H1 (cell line): Measurements from ENCODE around the gene ANGEL2. TPM values are rescaled to one million over a fixed set of nuclear protein-coding genes. Genes with fewer than 3 reads are reported as not detected.

Source experiments
- CTCF ChIA-PET: fragments of 300-600 bp; sonication (Branson Sonifier 250); formaldehyde crosslinking; loops from one replicate; lab custom pipeline; 2021; ENCODE audit not compliant: partially characterized antibody; lab: Charles Lee
- POLR2A ChIA-PET: fragments of 300-600 bp; sonication (Branson Sonifier 250); formaldehyde crosslinking; loops from one replicate; lab custom pipeline; 2021; ENCODE audit warnings: inconsistent platforms; ENCODE audit not compliant: partially characterized antibody; lab: Charles Lee
- DNase-seq, 2 experiments: peaks; one replicate each; pipeline versions ENCODE4 v3.0.0 to v3.0.0-alpha.2; 2010 to 2022; ENCODE audit warnings: low spot score in 2 of 2, low read depth in 1 of 2, mixed read lengths in 1 of 2
- FAIRE-seq: peaks from 2 replicates; lab custom pipeline; 2011; peaks lifted over from hg19 to GRCh38; lab: Jason Lieb, UNC
- H2AFZ ChIP-seq: 2 replicates; pipeline ENCODE4 v1.8.1; 2012; ENCODE audit warnings: low read length, inconsistent platforms
- H2AK5ac ChIP-seq: 2 replicates; pipeline ENCODE4 v1.6.1; 2013; ENCODE audit warnings: low read depth, low read length
- H2BK120ac ChIP-seq: replicated peaks from 2 replicates; pipeline ENCODE3; 2013; ENCODE audit warnings: low read depth, low read length, inconsistent platforms
- H2BK12ac ChIP-seq: 2 replicates; pipeline ENCODE4 v1.6.1; 2013; ENCODE audit warnings: low read depth, low read length
- H2BK15ac ChIP-seq: 2 replicates; pipeline ENCODE4 v1.6.1; 2013; ENCODE audit warnings: low read length
- H2BK20ac ChIP-seq: 2 replicates; pipeline ENCODE4 v1.6.1; 2013; ENCODE audit warnings: low read length
- H2BK5ac ChIP-seq: 2 replicates; pipeline ENCODE4 v1.6.1; 2013; ENCODE audit warnings: low read depth, low read length
- H3K14ac ChIP-seq: 2 replicates; pipeline ENCODE4 v1.6.1; 2013; ENCODE audit warnings: inconsistent platforms; ENCODE audit not compliant: insufficient read length
- H3K18ac ChIP-seq: 2 replicates; pipeline ENCODE4 v1.6.1; 2013; ENCODE audit warnings: low read length; ENCODE audit errors: extremely low read depth
- H3K23ac ChIP-seq: 2 replicates; pipeline ENCODE4 v1.6.1; 2013; ENCODE audit warnings: inconsistent platforms; ENCODE audit not compliant: insufficient read length
- H3K23me2 ChIP-seq: 2 replicates; pipeline ENCODE4 v1.6.1; 2013; ENCODE audit warnings: low read depth, low read length
- H3K27ac ChIP-seq: 2 replicates; pipeline ENCODE4 v1.6.1; 2011; ENCODE audit warnings: low read depth, low read length, inconsistent platforms
- H3K27me3 ChIP-seq, 4 experiments: replicated peaks in 1 of 4; 1 replicate in 1 of 4; 2 replicates in 3 of 4; pipeline versions ENCODE4 v1.6.1 to v1.8.1; 2011 to 2013; ENCODE audit warnings: low read length in 3 of 4, mild to moderate bottlenecking in 3 of 4, inconsistent platforms in 2 of 4, mixed read lengths in 2 of 4, moderate library complexity in 1 of 4; ENCODE audit not compliant: control insufficient read depth in 3 of 4, insufficient read depth in 3 of 4; ENCODE audit errors: extremely low read depth in 1 of 4
- H3K36me3 ChIP-seq, 4 experiments: 2 replicates each; pipeline versions ENCODE4 v1.6.1 to v1.8.1; 2011 to 2013; ENCODE audit warnings: mild to moderate bottlenecking in 4 of 4, low read length in 3 of 4, moderate library complexity in 2 of 4, control low read depth in 1 of 4, inconsistent platforms in 1 of 4; ENCODE audit not compliant: insufficient read depth in 4 of 4, control insufficient read depth in 2 of 4
- H3K4ac ChIP-seq: replicated peaks from 2 replicates; pipeline ENCODE3; 2013; ENCODE audit warnings: low read length, low read depth, mixed read lengths, inconsistent platforms; ENCODE audit not compliant: insufficient read length
- H3K4me1 ChIP-seq, 4 experiments: replicated peaks in 1 of 4; 1 replicate in 1 of 4; 2 replicates in 3 of 4; pipeline versions ENCODE4 v1.6.1 to v1.8.1; 2011 to 2013; ENCODE audit warnings: low read length in 3 of 4, inconsistent platforms in 2 of 4, mixed read lengths in 1 of 4; ENCODE audit not compliant: insufficient read depth in 4 of 4, control insufficient read depth in 3 of 4
- H3K4me2 ChIP-seq, 2 experiments: 2 replicates each; pipeline versions ENCODE4 v1.6.1 to v1.8.1; 2011 to 2013; ENCODE audit warnings: low read depth in 2 of 2, low read length in 2 of 2, control low read depth in 1 of 2, inconsistent platforms in 1 of 2, mild to moderate bottlenecking in 1 of 2; ENCODE audit not compliant: insufficient read depth in 1 of 2
- H3K4me3 ChIP-seq, 4 experiments: fragments of 200-600, 300-600 bp in 1 of 4; sonication (generic), shearing (Covaris generic), sonication (Bioruptor Twin) in 1 of 4; 2 replicates each; pipeline versions ENCODE4 v1.5.1 to v1.8.1; 2011 to 2016; ENCODE audit warnings: low read length in 4 of 4, low read depth in 3 of 4, control low read depth in 2 of 4, inconsistent platforms in 2 of 4, mild to moderate bottlenecking in 2 of 4, mixed read lengths in 1 of 4, moderate library complexity in 1 of 4; ENCODE audit not compliant: insufficient read depth in 2 of 4; ENCODE audit errors: extremely low read depth in 1 of 4
- H3K56ac ChIP-seq: replicated peaks from 2 replicates; pipeline ENCODE3; 2013; ENCODE audit warnings: low read depth, mild to moderate bottlenecking, mixed read lengths, low read length, inconsistent platforms; ENCODE audit not compliant: insufficient read length
- H3K79me1 ChIP-seq: 2 replicates; pipeline ENCODE4 v1.6.1; 2013; ENCODE audit warnings: low read depth, low read length, control low read depth
- H3K79me2 ChIP-seq, 2 experiments: 2 replicates each; pipeline versions ENCODE4 v1.6.1 to v1.8.1; 2012 to 2013; ENCODE audit warnings: low read length in 2 of 2, mild to moderate bottlenecking in 2 of 2, inconsistent platforms in 1 of 2; ENCODE audit not compliant: insufficient read depth in 2 of 2, control insufficient read depth in 1 of 2
- H3K9ac ChIP-seq, 4 experiments: replicated peaks in 1 of 4; 1 replicate in 1 of 4; 2 replicates in 3 of 4; pipeline versions ENCODE4 v1.6.1 to v1.8.1; 2011 to 2013; ENCODE audit warnings: low read depth in 3 of 4, low read length in 3 of 4, control low read depth in 2 of 4, mild to moderate bottlenecking in 2 of 4, moderate library complexity in 2 of 4, inconsistent platforms in 1 of 4; ENCODE audit errors: extremely low read depth in 1 of 4
- H3K9me3 ChIP-seq, 2 experiments: 2 replicates each; pipeline versions ENCODE4 v1.6.1 to v1.8.1; 2012 to 2013; ENCODE audit warnings: mild to moderate bottlenecking in 2 of 2, moderate library complexity in 2 of 2, control low read depth in 1 of 2, inconsistent platforms in 1 of 2, low read depth in 1 of 2, low read length in 1 of 2, mixed read lengths in 1 of 2; ENCODE audit not compliant: insufficient read depth in 2 of 2
- H4K20me1 ChIP-seq, 2 experiments: replicated peaks in 1 of 2; 2 replicates each; pipeline versions ENCODE3 to v1.8.1; 2011 to 2013; ENCODE audit warnings: inconsistent platforms in 2 of 2, low read length in 2 of 2, mild to moderate bottlenecking in 1 of 2; ENCODE audit not compliant: insufficient read depth in 2 of 2, control insufficient read depth in 1 of 2
- H4K5ac ChIP-seq: 2 replicates; pipeline ENCODE4 v1.6.1; 2013; ENCODE audit warnings: low read length, low read depth, mixed read lengths, inconsistent platforms; ENCODE audit not compliant: insufficient read length
- H4K8ac ChIP-seq: 2 replicates; pipeline ENCODE4 v1.8.0; 2013; ENCODE audit warnings: mild to moderate bottlenecking, moderate library complexity, low read length, inconsistent platforms; ENCODE audit not compliant: insufficient read depth; ENCODE audit errors: extremely low read depth
- H4K91ac ChIP-seq: replicated peaks from 2 replicates; pipeline ENCODE3; 2013; ENCODE audit warnings: low read length, mixed read lengths, inconsistent platforms; ENCODE audit not compliant: insufficient read length
- CEBPB ChIP-seq: IDR thresholded peaks from 2 replicates; pipeline ENCODE4 v1.6.1; 2012; ENCODE audit warnings: low read depth, low read length
- EZH2 ChIP-seq: fragments of 200-600 bp; sonication (generic); IDR thresholded peaks from 2 replicates; pipeline ENCODE4 v1.7.1; 2012; ENCODE audit warnings: low read depth, mild to moderate bottlenecking, moderate library complexity, low read length, inconsistent platforms; ENCODE audit not compliant: severe bottlenecking
- WGBS, 2 experiments: shearing (Covaris generic) in 1 of 2; methylation state at CpG; one replicate each; pipeline versions ENCODE4 v1.1.6 to v1.1.7; 2013 to 2015; ENCODE audit warnings: low lambda C conversion rate in 2 of 2, mixed read lengths in 2 of 2, inconsistent platforms in 1 of 2, low coverage in 1 of 2, missing lambda C conversion rate in 1 of 2; ENCODE audit not compliant: insufficient replicate concordance in 2 of 2, insufficient coverage in 1 of 2, insufficient read length in 1 of 2; ENCODE audit errors: extremely low coverage in 1 of 2, missing lambda C conversion rate in 1 of 2; 5-methylcytosine and 5-hydroxymethylcytosine counted together
- polyA plus RNA-seq, 7 experiments: library from polyadenylated mRNA; depleted of rRNA in 3 of 7; stranded (reverse) in 5 of 7; unstranded in 2 of 7; fragments of >200 nt in 5 of 7; fragments of 200-250 nt in 2 of 7; gene quantifications; 1 replicate in 5 of 7; 2 replicates in 1 of 7; 4 replicates in 1 of 7; pipeline versions ENCODE4 v1.2.1 to v1.2.3, GENCODE V29; 2011 to 2013; ENCODE audit warnings: missing spikeins in 2 of 7, mixed read lengths in 2 of 7
- total RNA-seq: library from RNA; stranded (reverse); fragmentation: NEBNext Ultra II Directional; extraction: Animal tissue kit (Norgen Biotek cat#: 25700); gene quantifications from 2 replicates; pipeline ENCODE4 v1.2.1, GENCODE V29; 2021

The ANGEL2 gene
- total and polyA plus RNA-seq, 2 of the 8 experiments (the other 6 are each of a cell fraction or from before 2014, with no cell fraction given) = 18.1 to 39.9 TPM

GRCh38 chr1:212943393-212943710, 72.3 kb downstream of the ANGEL2 start:
- WGBS, 2 experiments = 88% methylated on average over 4 of the region's 4 CpGs; no CpG with 5 or more reads in 1 of the 2 experiments
- H3K36me3 ChIP-seq = no peaks in the 10 kb centered on the region
- TF ChIP-seq CEBPB (0 out of 2 replicates have a peak, but pooled peaks have one; percentile 28), EZH2 (no peak)
- no peak overlapping the region for H4K5ac ChIP-seq
- no peak overlapping the region for H3K4ac ChIP-seq
- H2AFZ ChIP-seq = no peak overlapping the region
- H3K23ac ChIP-seq = no peak overlapping the region
- no peak overlapping the region for H3K4me3 ChIP-seq
- no peak overlapping the region for H3K56ac ChIP-seq
- FAIRE-seq = no peak
- no peak overlapping the region for H4K91ac ChIP-seq
- DNase-seq = no peak
- no peaks in the 10 kb centered on the region for H3K23me2 ChIP-seq
- no peak overlapping the region for H3K18ac ChIP-seq
- H3K9ac ChIP-seq = no peak overlapping the region
- POLR2A ChIA-PET = interaction anchor here (1.1 to 3.6 kb wide), 5 partner anchors 11 to 71 kb away, joined by 3 to 23 read pairs (median 3); no protein-coding TSS in a partner anchor
- CTCF ChIA-PET = interaction anchor here (1.0 to 1.8 kb wide), 3 partner anchors 9 to 156 kb away, joined by 3 to 8 read pairs (median 7); no protein-coding TSS in a partner anchor
- no peak overlapping the region for H2BK12ac ChIP-seq
- no peak overlapping the region for H4K8ac ChIP-seq
- no peak overlapping the region for H2BK20ac ChIP-seq
- H2BK5ac ChIP-seq = no peak overlapping the region
- H3K9me3 ChIP-seq = no peaks in the 10 kb centered on the region
- peaks cover 0 to 2% (median 1%) of the 10 kb centered on the region in 4 experiments; a peak in 2 of 7 replicates for H3K4me1 ChIP-seq
- no peaks in the 10 kb centered on the region for H3K79me2 ChIP-seq
- H3K14ac ChIP-seq = no peak overlapping the region
- no peak overlapping the region for H3K4me2 ChIP-seq
- H2AK5ac ChIP-seq = no peak overlapping the region
- no peak overlapping the region for H2BK15ac ChIP-seq
- no peaks in the 10 kb centered on the region for H3K27me3 ChIP-seq
- H4K20me1 ChIP-seq = no peaks in the 10 kb centered on the region
- no peaks in the 10 kb centered on the region for H3K79me1 ChIP-seq
- H3K27ac ChIP-seq = no peak overlapping the region
- H2BK120ac ChIP-seq = no peak overlapping the region
